Melanocyte of skin (primary cell): ENCODE results near the gene FXR2. TPM values are rescaled to one million over a fixed set of nuclear protein-coding genes. Genes with fewer than 3 reads are reported as not detected.

Experiments
- small RNA-seq, 2 donors: library from RNA; depleted of rRNA; stranded (forward); fragments of <200 nt; gene quantifications; one replicate each; pipeline ENCODE3, GENCODE V24; 2012
- total RNA-seq, 2 donors: library from RNA; depleted of rRNA; stranded (reverse); fragments of >200 nt; gene quantifications; 2 replicates each; pipeline ENCODE4 v1.2.3, GENCODE V29; 2012

Gene FXR2
- total RNA-seq = 10 to 100 TPM; 36.3 to 36.5 TPM

DNA sequence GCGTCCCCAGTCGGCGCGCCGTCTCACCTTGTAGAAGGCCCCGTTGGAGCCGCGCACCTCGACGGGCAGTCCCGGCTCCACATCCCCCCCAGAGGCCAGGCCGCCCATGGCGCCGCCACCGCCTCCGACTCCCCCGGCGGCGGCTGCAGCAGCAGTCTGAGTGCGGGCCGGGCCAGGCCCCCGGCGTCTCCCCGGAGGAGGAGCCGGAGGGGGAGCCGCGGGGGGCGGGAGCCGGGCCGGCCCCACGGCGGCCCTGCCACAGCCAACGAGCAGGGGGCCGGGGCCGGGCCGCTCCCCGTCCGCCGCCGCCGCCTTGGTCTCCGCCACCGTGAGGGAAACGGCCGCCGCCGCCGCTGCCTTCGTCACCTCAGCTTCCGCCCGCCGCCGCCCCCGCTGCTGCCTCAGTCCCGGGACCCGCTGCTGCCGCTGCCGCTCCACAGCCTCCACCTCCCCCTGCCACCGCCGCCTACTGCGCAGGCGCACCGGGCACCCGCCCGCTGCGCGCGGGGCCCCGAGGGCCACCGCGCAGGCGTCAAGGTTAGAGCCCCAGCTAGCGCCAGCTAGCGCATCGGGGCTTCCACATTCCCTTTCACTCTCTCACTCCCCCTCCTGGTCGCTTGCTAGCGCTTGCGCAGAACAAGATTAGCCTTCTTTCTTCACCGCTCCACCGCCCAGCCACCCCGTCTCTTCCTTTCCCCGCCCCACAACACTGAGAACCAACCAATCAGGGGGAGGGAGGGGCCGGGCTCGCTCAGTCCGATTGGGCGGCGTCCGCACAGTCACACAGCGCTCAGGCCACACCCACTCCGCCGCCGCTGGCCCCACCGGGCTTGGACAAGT, at the start of gene FXR2:
Gene FXR2, minus strand, starts transcription at position 473 of the 840 bp plus-strand sequence. Its CDS starts 365 bp downstream, at position 108.

GRCh38 chr17:7650509-7651096, 35.9 kb upstream of the FXR2 start, which contains the start of gene ATP1B2:
ATP1B2 (plus strand) TSS chr17:7650926; CDS start chr17:7651519, 593 bp downstream.

GRCh38 chr17:7629939-7630571, 15.4 kb upstream of the FXR2 start, which contains the start of gene SHBG:
SHBG (plus strand) TSS chr17:7630135; CDS start chr17:7630173, 38 bp downstream.

DNA sequence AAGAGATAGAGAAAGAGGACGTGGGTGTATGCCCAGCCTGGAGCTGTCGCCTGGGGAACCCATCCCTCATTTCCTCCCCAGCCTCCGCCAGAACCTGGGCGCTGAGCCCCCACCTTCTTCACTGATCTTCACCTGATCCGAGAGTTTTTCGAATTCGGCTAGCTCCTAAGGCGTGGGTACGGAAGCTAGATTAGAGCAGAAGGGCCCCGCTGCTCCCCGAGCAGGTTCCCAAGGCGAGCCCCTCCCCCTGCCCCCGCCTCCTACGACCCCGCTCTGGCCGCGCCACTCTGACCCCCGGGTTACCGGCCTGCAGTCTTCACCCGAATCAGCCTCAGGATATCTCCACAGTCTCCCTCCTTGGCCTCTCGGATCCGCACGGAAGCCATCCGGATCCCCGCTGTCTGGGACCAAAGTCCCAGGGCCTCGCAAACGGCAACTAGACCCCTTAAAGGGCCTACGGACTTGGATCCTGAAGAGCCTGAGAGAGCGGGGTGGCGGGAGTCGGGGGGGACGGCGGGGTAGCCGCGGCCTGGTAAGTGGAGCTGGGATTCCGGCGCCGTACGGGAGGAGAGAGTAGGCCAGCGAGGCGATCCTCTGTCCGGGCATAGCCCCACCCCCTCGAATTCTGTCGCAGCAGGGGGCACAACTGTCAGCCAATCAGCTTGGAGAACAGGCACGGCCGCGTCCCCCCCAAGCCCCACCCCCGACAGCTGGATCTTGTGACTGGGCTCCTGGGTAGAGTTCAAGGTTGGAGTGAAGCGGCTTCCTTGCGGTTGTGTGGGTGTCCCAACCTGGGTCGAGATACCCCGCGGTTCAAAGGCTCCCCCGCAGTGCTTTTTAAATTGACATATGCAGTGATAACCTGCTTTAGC, 12.8 kb upstream of the FXR2 start, which contains the start of gene SAT2:
Gene SAT2, minus strand, starts transcription at position 572 of the 872 bp plus-strand sequence. Its CDS starts 186 bp downstream, at position 386.

GRCh38 chr17:7589891-7590691, 24.6 kb downstream of the FXR2 start, which contains the start of gene SOX15:
SOX15 (minus strand) TSS chr17:7590094; CDS start chr17:7589676, 418 bp downstream.

GRCh38 chr17:7583253-7584109, 31.2 kb downstream of the FXR2 start, which contains the start of gene MPDU1:
MPDU1 (plus strand) TSS chr17:7583852; CDS start chr17:7583863, 11 bp downstream.

DNA sequence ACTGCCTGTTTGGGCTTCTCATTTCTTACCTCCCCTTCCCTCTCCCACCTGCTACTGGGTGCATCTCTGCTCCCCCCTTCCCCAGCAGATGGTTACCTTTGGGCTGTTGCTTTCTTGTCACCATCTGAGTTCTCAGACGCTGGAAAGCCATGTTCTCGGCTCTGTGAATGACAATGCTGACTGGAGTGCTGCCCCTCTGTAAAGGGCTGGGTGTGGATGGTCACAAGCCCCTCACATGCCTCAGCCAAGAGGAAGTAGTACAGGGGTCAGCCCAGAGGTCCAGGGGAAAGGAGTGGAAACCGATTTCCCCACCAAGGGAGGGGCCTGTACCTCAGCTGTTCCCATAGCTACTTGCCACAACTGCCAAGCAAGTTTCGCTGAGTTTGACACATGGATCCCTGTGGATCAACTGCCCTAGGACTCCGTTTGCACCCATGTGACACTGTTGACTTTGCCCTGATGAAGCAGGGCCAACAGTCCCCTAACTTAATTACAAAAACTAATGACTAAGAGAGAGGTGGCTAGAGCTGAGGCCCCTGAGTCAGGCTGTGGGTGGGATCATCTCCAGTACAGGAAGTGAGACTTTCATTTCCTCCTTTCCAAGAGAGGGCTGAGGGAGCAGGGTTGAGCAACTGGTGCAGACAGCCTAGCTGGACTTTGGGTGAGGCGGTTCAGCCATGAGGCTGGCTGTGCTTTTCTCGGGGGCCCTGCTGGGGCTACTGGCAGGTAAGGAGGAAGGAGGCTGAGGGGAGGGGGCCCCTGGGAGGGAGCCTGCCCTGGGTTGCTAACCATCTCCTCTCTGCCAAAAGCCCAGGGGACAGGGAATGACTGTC, 35.5 kb downstream of the FXR2 start, which contains the start of gene CD68:
Gene CD68, plus strand, starts transcription at position 638 of the 833 bp plus-strand sequence. Its CDS starts 40 bp downstream, at position 678.

GRCh38 chr17:7561589-7562207, 53.0 kb downstream of the FXR2 start, which contains the start of gene SENP3:
SENP3 (plus strand) TSS chr17:7561919; CDS start chr17:7563077, 1,158 bp downstream.

DNA sequence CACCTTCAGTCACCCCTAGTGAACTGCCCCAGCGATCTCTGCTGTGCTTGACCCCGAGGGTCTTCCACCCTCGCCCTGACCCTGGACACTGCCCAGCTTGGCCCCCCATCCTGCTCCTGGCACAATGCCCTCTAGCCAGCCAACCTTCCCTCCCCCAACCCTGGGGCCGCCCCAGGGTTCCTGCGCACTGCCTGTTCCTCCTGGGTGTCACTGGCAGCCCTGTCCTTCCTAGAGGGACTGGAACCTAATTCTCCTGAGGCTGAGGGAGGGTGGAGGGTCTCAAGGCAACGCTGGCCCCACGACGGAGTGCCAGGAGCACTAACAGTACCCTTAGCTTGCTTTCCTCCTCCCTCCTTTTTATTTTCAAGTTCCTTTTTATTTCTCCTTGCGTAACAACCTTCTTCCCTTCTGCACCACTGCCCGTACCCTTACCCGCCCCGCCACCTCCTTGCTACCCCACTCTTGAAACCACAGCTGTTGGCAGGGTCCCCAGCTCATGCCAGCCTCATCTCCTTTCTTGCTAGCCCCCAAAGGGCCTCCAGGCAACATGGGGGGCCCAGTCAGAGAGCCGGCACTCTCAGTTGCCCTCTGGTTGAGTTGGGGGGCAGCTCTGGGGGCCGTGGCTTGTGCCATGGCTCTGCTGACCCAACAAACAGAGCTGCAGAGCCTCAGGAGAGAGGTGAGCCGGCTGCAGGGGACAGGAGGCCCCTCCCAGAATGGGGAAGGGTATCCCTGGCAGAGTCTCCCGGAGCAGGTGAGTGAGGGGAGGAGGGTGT, 56.0 kb downstream of the FXR2 start, which contains the start of gene TNFSF13:
Gene TNFSF13, plus strand, starts transcription at position 207 of the 776 bp plus-strand sequence. Its CDS starts 290 bp downstream, at position 497.

GRCh38 chr17:7548585-7549400, 65.9 kb downstream of the FXR2 start, which contains the start of gene TNFSF12:
TNFSF12 (plus strand) TSS chr17:7549058; CDS start chr17:7549154, 96 bp downstream.

Small RNAs within 50 kb of the gene (small RNA-seq; reads per million reads assigned to genes)
- gene CD68 = 0 reads per million in 2 donors
- 0 reads per million in 2 donors for gene SNORA48
- 0 reads per million in 2 donors for gene SNORD10

Other genes starting within 250 kb of the FXR2 start
- under 1 TPM; 0.69 to 1.00 TPM for gene TNK1, start 233.8 kb downstream of the FXR2 start, total RNA-seq
- 10 to 100 TPM in 1 of 2 donors, 1 to 10 TPM in 1; 9.6 to 12.0 TPM for gene PLSCR3, start 220.4 kb downstream of the FXR2 start, total RNA-seq
- 100 to 1,000 TPM in 1 of 2 donors, 10 to 100 TPM in 1; 73.0 to 107 TPM for gene TMEM256, start 210.8 kb downstream of the FXR2 start, total RNA-seq
- gene NLGN2, start 207.1 kb downstream of the FXR2 start, total RNA-seq = 1 to 10 TPM; 4.0 to 4.1 TPM
- not detected for gene SPEM1, start 194.6 kb downstream of the FXR2 start, total RNA-seq
- gene SPEM2, start 189.3 kb downstream of the FXR2 start, total RNA-seq = not detected
- not detected for gene SPEM3, start 186.0 kb downstream of the FXR2 start, total RNA-seq
- gene TMEM102, start 179.5 kb downstream of the FXR2 start, total RNA-seq = 1 to 10 TPM; 7.3 to 7.9 TPM
- gene FGF11, start 175.4 kb downstream of the FXR2 start, total RNA-seq = under 1 TPM; under 0.01 to 0.33 TPM
- 1 to 10 TPM; 5.5 to 5.7 TPM for gene CHRNB1, start 169.8 kb downstream of the FXR2 start, total RNA-seq
- 10 to 100 TPM; 16.3 to 23.1 TPM for gene ZBTB4, start 135.3 kb downstream of the FXR2 start, total RNA-seq
- gene SLC35G6, start 133.5 kb downstream of the FXR2 start, total RNA-seq = not detected
- 10 to 100 TPM; 95.3 to 96.9 TPM for gene POLR2A, start 130.5 kb downstream of the FXR2 start, total RNA-seq
- 10 to 100 TPM; 14.8 to 19.3 TPM for gene TNFSF12, start 65.8 kb downstream of the FXR2 start, total RNA-seq
- 1 to 10 TPM; 2.4 to 2.7 TPM for gene TNFSF13, start 56.1 kb downstream of the FXR2 start, total RNA-seq
- gene SENP3, start 53.0 kb downstream of the FXR2 start, total RNA-seq = 100 to 1,000 TPM in 1 of 2 donors, 10 to 100 TPM in 1; 67.4 to 114 TPM
- gene CD68, start 35.3 kb downstream of the FXR2 start, total RNA-seq = 10 to 100 TPM; 18.3 to 20.0 TPM
- gene MPDU1, start 31.0 kb downstream of the FXR2 start, total RNA-seq = 100 to 1,000 TPM; 181 to 189 TPM
- gene SOX15, start 24.8 kb downstream of the FXR2 start, total RNA-seq = under 1 TPM in 1 of 2 donors, not detected in 1; 0.33 TPM
- 10 to 100 TPM; 22.4 to 24.6 TPM for gene SAT2, start 12.9 kb upstream of the FXR2 start, total RNA-seq
- gene SHBG, start 15.2 kb upstream of the FXR2 start, total RNA-seq = under 1 TPM; 0.33 to 0.34 TPM
- gene ATP1B2, start 36.0 kb upstream of the FXR2 start, total RNA-seq = not detected
- gene TP53, start 72.6 kb upstream of the FXR2 start, total RNA-seq = 10 to 100 TPM; 43.0 to 47.1 TPM
- gene WRAP53, start 73.6 kb upstream of the FXR2 start, total RNA-seq = 10 to 100 TPM in 1 of 2 donors, 1 to 10 TPM in 1; 8.6 to 17.3 TPM
- 1 to 10 TPM in 1 of 2 donors, under 1 TPM in 1; 0.33 to 1.0 TPM for gene EFNB3, start 90.3 kb upstream of the FXR2 start, total RNA-seq
- under 1 TPM; under 0.01 TPM for gene DNAH2, start 102.8 kb upstream of the FXR2 start, total RNA-seq
- 1 to 10 TPM; 3.4 to 3.7 TPM for gene KDM6B, start 219.3 kb upstream of the FXR2 start, total RNA-seq
- gene TMEM88, start 240.2 kb upstream of the FXR2 start, total RNA-seq = under 1 TPM in 1 of 2 donors, not detected in 1; 0.34 TPM
- 10 to 100 TPM; 47.1 to 68.9 TPM for gene NAA38, start 242.7 kb upstream of the FXR2 start, total RNA-seq
- 1 to 10 TPM; 5.9 to 8.3 TPM for gene CYB5D1, start 243.1 kb upstream of the FXR2 start, total RNA-seq